ENCODE measurements around the gene UBE2D4. TPM values are rescaled to one million over a fixed set of nuclear protein-coding genes. Genes with fewer than 3 reads are reported as not detected.

UBE2D4 gene
- total and polyA plus RNA-seq, 4 donors = 8.8 to 25.6 (median 17.2) TPM

DNA sequence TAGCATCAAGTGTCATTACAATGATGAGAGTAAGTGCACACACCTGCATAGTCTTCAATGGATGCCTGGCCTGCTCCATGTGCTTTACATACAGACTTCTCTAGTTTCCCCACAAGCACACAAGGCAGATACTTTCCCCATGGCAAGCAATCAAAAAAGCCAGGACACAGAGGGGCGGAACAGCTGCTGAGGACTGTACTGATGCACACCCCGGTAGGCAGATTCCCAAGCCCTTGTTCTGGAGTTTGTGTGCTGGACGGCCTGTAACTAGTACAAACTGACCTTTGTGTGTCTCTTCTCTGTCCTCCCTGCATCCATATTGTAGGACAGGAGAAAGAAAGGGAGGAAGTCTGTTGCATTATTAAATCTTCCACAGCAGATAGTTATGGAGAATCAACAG, 25.8 kb downstream of the UBE2D4 start:
- H3K9me3 ChIP-seq (ENCODE audit: control insufficient read depth in 4 of 4, insufficient read depth in 3 of 4, low read length in 3 of 4) = peaks cover 0 to 2% (median 0%) of the 10 kb centered on the region in 4 donors
- ATAC-seq (ENCODE audit: insufficient read depth, low FRiP score) (no peak), DNase-seq (no peak)
- no peak overlapping the region for H3K27ac ChIP-seq (ENCODE audit: low read depth in 1 of 2, low read length in 1 of 2)
- H3K4me3 ChIP-seq = no peak overlapping the region
- TF ChIP-seq, protein P1, sequence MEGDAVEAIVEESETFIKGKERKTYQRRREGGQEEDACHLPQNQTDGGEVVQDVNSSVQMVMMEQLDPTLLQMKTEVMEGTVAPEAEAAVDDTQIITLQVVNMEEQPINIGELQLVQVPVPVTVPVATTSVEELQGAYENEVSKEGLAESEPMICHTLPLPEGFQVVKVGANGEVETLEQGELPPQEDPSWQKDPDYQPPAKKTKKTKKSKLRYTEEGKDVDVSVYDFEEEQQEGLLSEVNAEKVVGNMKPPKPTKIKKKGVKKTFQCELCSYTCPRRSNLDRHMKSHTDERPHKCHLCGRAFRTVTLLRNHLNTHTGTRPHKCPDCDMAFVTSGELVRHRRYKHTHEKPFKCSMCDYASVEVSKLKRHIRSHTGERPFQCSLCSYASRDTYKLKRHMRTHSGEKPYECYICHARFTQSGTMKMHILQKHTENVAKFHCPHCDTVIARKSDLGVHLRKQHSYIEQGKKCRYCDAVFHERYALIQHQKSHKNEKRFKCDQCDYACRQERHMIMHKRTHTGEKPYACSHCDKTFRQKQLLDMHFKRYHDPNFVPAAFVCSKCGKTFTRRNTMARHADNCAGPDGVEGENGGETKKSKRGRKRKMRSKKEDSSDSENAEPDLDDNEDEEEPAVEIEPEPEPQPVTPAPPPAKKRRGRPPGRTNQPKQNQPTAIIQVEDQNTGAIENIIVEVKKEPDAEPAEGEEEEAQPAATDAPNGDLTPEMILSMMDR (IDR thresholded peaks at IDR 0.05; ENCODE audit: control extremely low read depth, extremely low read depth) = no peak
- no peak overlapping the region for H3K9ac ChIP-seq (ENCODE audit: insufficient read depth in 1 of 2, low read length in 2 of 2)
- no peaks in the 10 kb centered on the region for H3K27me3 ChIP-seq (ENCODE audit: control insufficient read depth in 3 of 3, insufficient read depth in 3 of 3, low read length in 2 of 3)
- H3K4me1 ChIP-seq (ENCODE audit: control insufficient read depth in 5 of 5, insufficient read depth in 5 of 5, low read length in 5 of 5) = no peaks in the 10 kb centered on the region
- H3K36me3 ChIP-seq (ENCODE audit: control insufficient read depth in 4 of 4, insufficient read depth in 4 of 4, low read length in 4 of 4) = peaks cover 18 to 37% (median 27%) of the 10 kb centered on the region in 4 donors
- WGBS, 2 donors = 94 to 96% methylated on average over 3 of the region's 3 CpGs

DNA sequence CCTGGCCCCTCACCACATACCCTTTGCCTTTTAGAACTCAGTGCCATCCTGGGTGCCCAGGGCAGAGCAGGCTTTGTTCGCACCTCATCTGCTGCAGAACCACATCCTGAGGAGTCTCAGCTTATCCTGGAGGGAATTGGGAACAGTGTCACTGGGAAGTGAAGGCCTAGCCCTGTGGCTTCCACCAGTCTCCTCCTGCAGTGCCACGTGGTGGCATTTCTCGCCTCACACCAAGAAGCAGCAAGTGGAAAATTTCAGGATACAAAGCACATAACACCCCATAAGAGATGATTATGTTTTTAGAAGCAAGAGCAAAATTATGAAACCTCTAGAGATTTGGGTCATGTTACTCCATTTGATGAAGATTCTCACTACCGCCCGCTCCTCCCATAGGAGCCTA, 26.8 kb downstream of the UBE2D4 start:
- DNase-seq (no peak), ATAC-seq (ENCODE audit: insufficient read depth, low FRiP score) (no peak)
- WGBS, 2 donors = 94 to 97% methylated on average over 5 of the region's 5 CpGs
- Histone ChIP-seq H3K9ac (ENCODE audit: insufficient read depth in 1 of 2, low read length in 2 of 2) (no peak overlapping the region), H3K27ac (ENCODE audit: low read depth in 1 of 2, low read length in 1 of 2) (no peak overlapping the region), H3K4me1 (ENCODE audit: control insufficient read depth in 5 of 5, insufficient read depth in 5 of 5, low read length in 5 of 5) (no peaks in the 10 kb centered on the region), H3K36me3 (ENCODE audit: control insufficient read depth in 4 of 4, insufficient read depth in 4 of 4, low read length in 4 of 4) (peaks cover 18 to 37% (median 27%) of the 10 kb centered on the region in 4 donors), H3K4me3 (no peak overlapping the region), H3K9me3 (ENCODE audit: control insufficient read depth in 4 of 4, insufficient read depth in 3 of 4, low read length in 3 of 4) (peaks cover 0 to 2% (median 0%) of the 10 kb centered on the region in 4 donors), H3K27me3 (ENCODE audit: control insufficient read depth in 3 of 3, insufficient read depth in 3 of 3, low read length in 2 of 3) (no peaks in the 10 kb centered on the region)
- TF ChIP-seq, protein P1 (IDR thresholded peaks at IDR 0.05; ENCODE audit: control extremely low read depth, extremely low read depth) = no peak

DNA sequence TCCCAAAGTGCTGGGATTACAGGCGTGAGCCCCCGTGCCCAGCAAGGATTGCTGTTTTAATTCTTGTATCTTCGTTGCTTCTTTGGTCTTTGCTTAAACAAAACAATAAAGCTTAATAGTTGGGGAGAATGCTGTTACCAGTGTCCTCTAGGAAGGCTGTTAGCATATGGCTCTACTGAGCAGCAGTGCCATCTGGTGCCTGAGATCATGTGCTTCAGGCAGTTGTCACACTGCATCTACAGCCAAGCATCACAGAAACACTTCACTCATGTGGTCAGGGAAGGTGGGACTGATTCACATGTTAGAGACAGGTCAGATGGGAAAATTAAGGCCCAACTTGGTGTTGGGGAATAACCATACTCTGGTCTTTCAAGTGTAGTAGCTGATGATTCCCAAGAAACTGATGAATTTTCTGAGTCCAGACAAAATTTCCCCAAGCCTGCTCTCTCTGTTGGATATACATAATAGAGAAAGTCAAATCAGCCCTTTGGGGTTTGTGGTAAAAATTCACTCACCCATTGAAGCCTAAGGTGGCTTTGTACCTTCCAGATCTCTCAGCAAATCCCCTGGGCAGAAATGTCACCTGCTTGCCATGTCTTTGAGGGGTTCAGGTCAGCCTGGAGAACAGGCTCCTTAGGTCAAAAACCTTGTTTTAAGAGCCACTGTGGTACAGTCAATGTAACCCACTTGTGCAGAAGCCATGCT, 28.4 kb downstream of the UBE2D4 start:
- ATAC-seq (ENCODE audit: insufficient read depth, low FRiP score) (no peak), DNase-seq (peak; percentile 40 to 47 (median 46))
- H3K4me1 ChIP-seq (ENCODE audit: control insufficient read depth in 5 of 5, insufficient read depth in 5 of 5, low read length in 5 of 5) = no peaks in the 10 kb centered on the region
- WGBS, 2 donors = 71 to 84% methylated on average over 3 of the region's 3 CpGs
- no peaks in the 10 kb centered on the region for H3K27me3 ChIP-seq (ENCODE audit: control insufficient read depth in 3 of 3, insufficient read depth in 3 of 3, low read length in 2 of 3)
- no peak overlapping the region for H3K4me3 ChIP-seq
- H3K36me3 ChIP-seq (ENCODE audit: control insufficient read depth in 4 of 4, insufficient read depth in 4 of 4, low read length in 4 of 4) = peaks cover 18 to 31% (median 25%) of the 10 kb centered on the region in 4 donors
- no peak overlapping the region for H3K9ac ChIP-seq (ENCODE audit: insufficient read depth in 1 of 2, low read length in 2 of 2)
- TF ChIP-seq, protein P1 (IDR thresholded peaks at IDR 0.05; ENCODE audit: control extremely low read depth, extremely low read depth) = no peak
- H3K9me3 ChIP-seq (ENCODE audit: control insufficient read depth in 4 of 4, insufficient read depth in 3 of 4, low read length in 3 of 4) = peaks cover 0 to 2% (median 0%) of the 10 kb centered on the region in 4 donors
- no peak overlapping the region for H3K27ac ChIP-seq (ENCODE audit: low read depth in 1 of 2, low read length in 1 of 2)

Data from lung (tissue), 12 donors.